ENCODE data around the gene TFPI. TPM values are rescaled to one million over a fixed set of nuclear protein-coding genes. Genes with fewer than 3 reads are reported as not detected.

TFPI gene
- total and polyA plus RNA-seq, 10 of the 15 experiments (the other 5 are each of a cell fraction or from before 2014, with no cell fraction given), result 0.07 to 0.59 (median 0.34) TPM

GRCh38 chr2:187424146-187424545, 130.1 kb downstream of the TFPI start:
- ChIA-PET SMC1A (ENCODE audit: uncharacterized antibody, unreplicated experiment) (interaction anchor here (0.6 to 1.4 kb wide), 4 partner anchors 9 to 24 kb away, joined by 3 to 4 read pairs (median 4); partner anchors contain the start of gene CALCRL), CTCF (no interaction called here), POLR2A (no interaction called here), RAD21 (ENCODE audit: unreplicated experiment) (no interaction called here)
- FAIRE-seq, result no peak
- intact Hi-C loops (cut with micrococcal nuclease; ENCODE audit: unreplicated experiment) (no loop called here), in situ Hi-C loops (cut with MboI) (no loop called here)
- Histone ChIP-seq H3K4me2 (ENCODE audit: control insufficient read depth, insufficient read depth) (no peak overlapping the region), H3K9me3 (replicated peaks; ENCODE audit: control insufficient read depth, insufficient read depth, low read length) (no peaks in the 10 kb centered on the region), H2AFZ (ENCODE audit: control insufficient read depth, low read depth, low read length) (no peak overlapping the region), H4K20me1 (ENCODE audit: control insufficient read depth, insufficient read depth) (no peaks in the 10 kb centered on the region), H3K4me3 (no peak overlapping the region), H3K27ac (ENCODE audit: control insufficient read depth, insufficient read depth) (no peak overlapping the region), H3K36me3 (ENCODE audit: control insufficient read depth in 2 of 2, insufficient read depth in 2 of 2, low read length in 1 of 2) (no peaks in the 10 kb centered on the region), H3K9ac (ENCODE audit: control insufficient read depth, insufficient read depth, low read length) (no peak overlapping the region), H3K27me3 (replicated peaks in 1 of 2; ENCODE audit: control insufficient read depth in 2 of 2, insufficient read depth in 2 of 2, low read length in 1 of 2) (no peaks in the 10 kb centered on the region), H3K79me2 (ENCODE audit: control insufficient read depth, insufficient read depth, low read length) (no peaks in the 10 kb centered on the region), H3K4me1 (ENCODE audit: control insufficient read depth, insufficient read depth, low read length) (no peaks in the 10 kb centered on the region)
- TF ChIP-seq RELA (IDR thresholded peaks at IDR 0.05; ENCODE audit: borderline replicate concordance, partially characterized antibody) (no peak), CUX1 (IDR thresholded peaks at IDR 0.05; ENCODE audit: insufficient replicate concordance, low read depth, low read length) (no peak), BACH1 (IDR thresholded peaks at IDR 0.05; ENCODE audit: borderline replicate concordance) (no peak), ATF7 (IDR thresholded peaks at IDR 0.05; ENCODE audit: low read depth) (no peak), ZNF24 (IDR thresholded peaks at IDR 0.05) (no peak), EZH2 (IDR thresholded peaks at IDR 0.05; ENCODE audit: borderline replicate concordance, control insufficient read depth, low read depth, low read length) (no peak), NFYA (IDR thresholded peaks at IDR 0.05; ENCODE audit: borderline replicate concordance, low read depth, low read length) (no peak), ELK1 (IDR thresholded peaks at IDR 0.05; ENCODE audit: low read depth, low read length) (no peak), SKIL (IDR thresholded peaks at IDR 0.05; ENCODE audit: low read depth, poor library complexity, severe bottlenecking) (no peak), SIX5 (IDR thresholded peaks at IDR 0.05; ENCODE audit: low read depth, low read length, severe bottlenecking) (no peak), WRNIP1 (IDR thresholded peaks at IDR 0.05; ENCODE audit: borderline replicate concordance, low read depth, low read length) (no peak)
- no peak for DNase-seq (ENCODE audit: low read depth, low spot score)
- WGBS (ENCODE audit: insufficient coverage, insufficient replicate concordance, low lambda C conversion rate, missing lambda C conversion rate), result 69% methylated on average over 1 of the region's 1 CpG
- BruUV-seq (replicated peaks), result no TSS peak
- ATAC-seq, result no peak

Data from GM12878 (cell line).